Cardiac fibroblast (primary cell): ENCODE results near the gene FGF4.
A peak's percentile ranks its signal among the peaks of the same experiment; 100 is the strongest.

Experiments
- DNase-seq, 2 donors: peaks; one replicate each; pipeline versions ENCODE4 v3.0.0 to v3.0.0-alpha.2; 2010; ENCODE audit warnings: low read depth in 2 of 2
- H3K4me3 ChIP-seq, 2 donors: replicated peaks in 1 of 2; 1 replicate in 1 of 2; 2 replicates in 1 of 2; pipeline ENCODE4 v1.5.1; 2011; ENCODE audit warnings: low read depth in 2 of 2, low read length in 2 of 2, mild to moderate bottlenecking in 2 of 2, moderate library complexity in 1 of 2
- TF ChIP-seq, protein P1 (sequence below): IDR thresholded peaks from one replicate; pipeline ENCODE4 v1.5.1; 2011; ENCODE audit warnings: low read depth, mild to moderate bottlenecking, low read length, inconsistent platforms

FGF4 gene, protein sequence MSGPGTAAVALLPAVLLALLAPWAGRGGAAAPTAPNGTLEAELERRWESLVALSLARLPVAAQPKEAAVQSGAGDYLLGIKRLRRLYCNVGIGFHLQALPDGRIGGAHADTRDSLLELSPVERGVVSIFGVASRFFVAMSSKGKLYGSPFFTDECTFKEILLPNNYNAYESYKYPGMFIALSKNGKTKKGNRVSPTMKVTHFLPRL

DNA sequence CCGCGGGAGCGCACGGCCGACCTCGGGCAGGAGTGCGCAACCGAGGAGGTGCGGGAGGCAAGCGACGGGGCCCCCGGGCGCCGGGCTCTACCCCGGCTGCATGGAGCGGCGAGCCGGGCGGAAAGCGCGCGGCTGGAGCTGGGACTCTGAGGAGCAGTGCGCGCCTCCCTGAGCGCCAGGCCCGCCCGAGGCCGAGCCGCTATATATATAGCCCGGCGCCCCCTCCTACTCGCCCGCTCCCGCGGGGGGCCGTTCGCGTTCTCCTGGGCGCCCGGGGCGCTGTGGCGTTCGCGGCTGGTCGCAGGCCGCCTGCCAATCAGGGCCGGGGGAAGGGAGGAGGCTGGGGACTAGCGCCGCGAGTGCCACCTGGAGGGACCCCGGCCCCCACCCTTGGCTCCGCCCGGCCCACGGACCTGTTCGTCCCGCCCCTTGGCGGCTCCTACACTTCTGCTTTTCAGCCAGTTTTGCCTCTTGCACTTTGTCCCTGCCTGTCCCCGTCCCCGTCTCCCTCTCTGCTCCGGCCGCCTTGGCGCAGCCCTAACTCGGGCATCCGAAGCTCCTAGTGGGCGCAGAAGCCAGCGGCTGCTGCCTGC is at the start of gene FGF4:
TSS of gene FGF4 (minus strand) at position 179 of the 593 bp plus-strand sequence. CDS start 257 bp downstream, outside the sequence.
- TF ChIP-seq, protein P1, sequence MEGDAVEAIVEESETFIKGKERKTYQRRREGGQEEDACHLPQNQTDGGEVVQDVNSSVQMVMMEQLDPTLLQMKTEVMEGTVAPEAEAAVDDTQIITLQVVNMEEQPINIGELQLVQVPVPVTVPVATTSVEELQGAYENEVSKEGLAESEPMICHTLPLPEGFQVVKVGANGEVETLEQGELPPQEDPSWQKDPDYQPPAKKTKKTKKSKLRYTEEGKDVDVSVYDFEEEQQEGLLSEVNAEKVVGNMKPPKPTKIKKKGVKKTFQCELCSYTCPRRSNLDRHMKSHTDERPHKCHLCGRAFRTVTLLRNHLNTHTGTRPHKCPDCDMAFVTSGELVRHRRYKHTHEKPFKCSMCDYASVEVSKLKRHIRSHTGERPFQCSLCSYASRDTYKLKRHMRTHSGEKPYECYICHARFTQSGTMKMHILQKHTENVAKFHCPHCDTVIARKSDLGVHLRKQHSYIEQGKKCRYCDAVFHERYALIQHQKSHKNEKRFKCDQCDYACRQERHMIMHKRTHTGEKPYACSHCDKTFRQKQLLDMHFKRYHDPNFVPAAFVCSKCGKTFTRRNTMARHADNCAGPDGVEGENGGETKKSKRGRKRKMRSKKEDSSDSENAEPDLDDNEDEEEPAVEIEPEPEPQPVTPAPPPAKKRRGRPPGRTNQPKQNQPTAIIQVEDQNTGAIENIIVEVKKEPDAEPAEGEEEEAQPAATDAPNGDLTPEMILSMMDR, result no peak
- DNase-seq, result no peak
- no peak within 1 kb of the TSS for H3K4me3 ChIP-seq

DNA sequence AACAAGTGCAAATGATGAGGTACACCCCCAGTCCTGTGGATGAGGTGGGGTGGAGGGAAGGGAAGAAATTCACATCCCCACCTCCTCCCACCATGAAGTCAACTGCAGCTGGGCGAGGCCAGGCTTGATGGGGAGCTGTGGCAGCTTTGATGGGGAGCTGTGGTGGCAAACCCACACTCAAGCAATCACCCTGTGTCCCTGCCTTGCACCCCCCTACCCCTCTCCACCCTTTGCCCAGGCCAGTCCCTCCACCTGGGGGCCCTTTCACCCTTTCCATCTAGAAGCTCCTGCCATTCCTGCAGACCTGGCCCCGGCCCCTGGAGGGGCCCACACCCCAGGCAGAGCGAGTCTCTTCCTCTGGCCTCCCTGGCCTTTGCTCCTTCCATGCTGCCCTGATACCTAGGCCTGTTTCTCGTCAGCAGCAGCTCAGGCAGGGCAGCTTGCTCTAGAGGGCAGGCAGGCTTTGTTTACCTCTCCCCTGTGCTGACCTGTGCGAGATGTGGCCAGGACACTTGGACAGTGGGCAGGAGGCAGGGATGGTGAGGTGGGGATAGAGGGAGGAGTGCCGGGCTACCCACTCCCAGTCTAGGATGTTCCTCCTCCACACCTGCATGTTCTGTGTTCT is 48.6 kb upstream of the FGF4 start:
- no peak for DNase-seq
- TF ChIP-seq, protein P1, result no peak

DNA sequence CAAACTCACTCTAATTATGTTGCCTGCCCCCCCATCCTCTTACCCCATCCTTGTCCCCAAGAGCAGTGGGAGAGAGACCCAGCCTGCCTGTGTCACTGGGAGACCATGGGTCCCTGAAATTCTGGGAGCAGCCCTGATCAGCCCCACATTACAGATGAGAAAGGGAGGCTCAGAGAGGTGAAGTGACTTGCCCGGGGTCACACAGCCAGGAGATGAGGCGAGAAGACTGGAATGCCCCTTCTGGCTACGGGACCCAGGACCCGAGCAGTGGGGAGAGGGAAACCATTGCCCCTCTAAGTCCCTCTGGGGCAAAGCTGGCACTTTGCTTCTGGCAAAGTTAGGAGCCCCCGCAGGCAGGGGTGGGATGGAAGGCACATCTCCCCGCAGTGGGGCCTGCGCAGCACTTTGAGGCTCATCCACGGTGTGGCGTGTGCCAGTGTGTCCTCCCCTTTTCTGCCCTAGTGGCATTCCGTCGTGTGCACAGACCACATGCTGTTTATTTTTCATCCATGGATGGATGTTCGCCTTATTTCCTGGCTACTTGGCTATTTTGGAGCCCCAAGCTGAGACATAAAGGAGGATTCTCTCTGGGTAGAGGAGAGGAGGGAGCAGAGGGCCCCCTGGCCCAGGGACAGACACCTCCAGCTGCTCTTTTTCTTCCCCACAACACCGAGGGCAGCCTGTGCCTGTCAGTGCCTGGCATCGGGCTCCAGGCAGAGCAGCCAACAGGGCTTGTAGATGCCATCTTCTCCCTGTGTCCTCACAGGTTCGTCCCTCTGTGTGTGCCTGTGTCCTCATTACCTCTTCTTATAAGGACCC is 47.7 kb upstream of the FGF4 start:
- no peak for DNase-seq
- TF ChIP-seq, protein P1, result no peak
- no peak overlapping the region for H3K4me3 ChIP-seq

More for the DNA sequence above, 48.6 kb upstream of the FGF4 start:
- H3K4me3 ChIP-seq, result no peak overlapping the region

DNA sequence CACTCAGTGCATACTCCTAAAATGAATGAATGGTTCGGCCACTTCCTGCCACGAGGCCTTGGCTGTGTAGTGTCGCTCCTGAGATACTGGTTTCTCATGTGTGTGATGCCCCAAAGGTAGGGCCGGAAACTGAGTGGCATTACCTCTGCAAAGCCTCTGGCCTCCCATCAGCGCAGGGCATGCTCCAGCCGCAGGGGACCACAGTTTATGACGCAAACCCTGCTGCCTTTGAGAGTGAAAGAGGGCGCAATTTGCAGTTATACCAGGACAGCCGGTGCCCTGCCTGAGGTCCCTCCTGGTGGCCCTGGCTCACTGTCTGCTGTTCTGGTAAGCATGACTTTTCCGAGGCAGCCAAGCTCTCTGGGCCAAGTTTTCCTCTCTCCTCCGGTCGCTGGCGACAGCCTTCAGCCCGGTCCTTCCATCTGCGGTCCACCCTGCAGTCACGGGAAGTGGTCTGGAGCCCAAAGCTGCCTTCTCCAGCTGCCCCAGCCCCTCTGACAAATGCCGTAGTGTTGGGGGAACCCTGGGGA is 46.4 kb upstream of the FGF4 start:
- no peak overlapping the region for H3K4me3 ChIP-seq
- no peak for DNase-seq
- TF ChIP-seq, protein P1, result no peak

DNA sequence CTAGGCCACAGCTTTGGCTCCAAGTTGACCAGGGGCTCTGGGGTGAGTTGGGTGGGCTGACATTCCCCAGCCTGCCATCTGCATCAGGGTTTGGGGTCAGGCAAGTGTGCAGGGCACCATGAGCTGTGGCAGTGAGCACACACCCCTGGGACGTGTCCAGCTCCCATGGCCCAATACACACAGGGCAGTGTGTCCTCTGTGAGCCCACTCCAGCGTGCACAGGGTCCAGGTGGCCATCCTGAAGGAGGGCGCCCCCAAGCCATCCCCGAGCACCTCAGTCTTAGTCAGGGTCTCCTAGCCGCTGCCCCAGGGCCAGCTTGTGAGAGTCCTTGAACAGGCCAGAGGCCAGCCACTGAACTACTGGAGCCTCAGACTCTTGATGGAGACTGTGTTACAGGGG is 45.3 kb upstream of the FGF4 start:
- TF ChIP-seq, protein P1, result no peak
- DNase-seq, result no peak
- H3K4me3 ChIP-seq, result no peak overlapping the region

DNA sequence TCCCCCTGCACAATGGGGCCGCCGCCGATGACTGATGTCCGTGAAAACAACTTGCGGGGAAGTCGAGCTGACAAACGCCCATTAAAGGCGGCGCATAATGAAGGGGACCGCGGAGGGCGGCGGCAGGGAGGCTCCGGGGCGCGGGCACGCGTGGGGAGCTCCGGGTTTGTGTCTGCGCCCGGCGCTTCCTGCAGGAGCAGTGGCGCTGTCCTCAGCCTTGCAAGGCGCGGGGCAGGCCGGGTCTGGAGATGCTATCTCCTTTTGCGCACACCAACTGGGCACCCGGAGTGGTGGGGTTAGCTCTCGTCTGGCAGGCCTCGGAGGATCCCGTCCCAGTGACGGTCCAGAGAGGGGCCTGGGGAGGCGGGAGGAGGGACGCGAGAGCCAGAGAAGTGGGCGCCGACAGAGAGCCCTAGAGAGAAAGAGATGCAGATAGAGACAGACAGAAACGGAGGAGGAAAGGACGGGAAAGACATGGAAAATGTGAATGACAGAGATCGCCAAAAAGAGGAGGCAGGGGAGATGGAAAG is 44.5 kb upstream of the FGF4 start:
- peak in 1 of 2 donors; percentile 8 for DNase-seq
- H3K4me3 ChIP-seq, result no peak overlapping the region
- TF ChIP-seq, protein P1, result no peak
